ENCODE data around the gene MIPEP.

GRCh38 chr13:23899555-23899954, 10.4 kb upstream of the MIPEP start:
- TF ChIP-seq EZH2 (IDR thresholded peaks at IDR 0.05; ENCODE audit: insufficient read depth, poor library complexity, severe bottlenecking) (no peak), EZH2phosphoT487 (IDR thresholded peaks at IDR 0.05; ENCODE audit: insufficient read depth, low read depth) (no peak)

All from GM23248 (cell line).